Measurements from ENCODE around the gene SPOCK1.

Gene SPOCK1

DNA sequence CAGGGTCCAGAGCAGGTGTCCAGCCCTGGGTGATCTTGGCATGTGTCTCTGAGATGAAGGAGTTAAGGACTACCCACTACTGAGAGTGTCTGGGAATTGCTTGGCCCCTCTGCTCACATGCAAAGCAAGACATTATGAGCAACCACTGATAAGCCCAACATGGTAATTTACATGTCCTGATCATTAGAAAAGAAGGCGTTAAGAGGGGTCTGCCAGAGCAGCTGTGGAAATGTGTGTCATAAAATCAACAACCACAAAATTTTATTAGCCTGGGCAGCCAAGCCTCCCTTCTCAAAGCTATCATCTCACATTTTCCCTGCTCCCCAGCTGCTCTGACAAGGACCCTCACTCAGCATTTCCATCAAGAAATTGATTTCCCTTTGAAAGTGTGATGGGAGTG, 351.0 kb downstream of the SPOCK1 start:
- Histone ChIP-seq H3K9ac (ENCODE audit: low read depth, low read length) (no peak overlapping the region), H3K27me3 (ENCODE audit: control insufficient read depth, insufficient read depth, low read length) (no peaks in the 10 kb centered on the region), H3K36me3 (ENCODE audit: insufficient read depth, low read length) (no peaks in the 10 kb centered on the region), H3K4me1 (ENCODE audit: control insufficient read depth, insufficient read depth, low read length) (peaks cover 47% of the 10 kb centered on the region), H3K4me2 (ENCODE audit: low read length) (peak overlapping the region; percentile 17), H3K9me3 (replicated peaks; ENCODE audit: low read length) (no peaks in the 10 kb centered on the region), H3K4me3 (ENCODE audit: low read length) (no peak overlapping the region)

DNA sequence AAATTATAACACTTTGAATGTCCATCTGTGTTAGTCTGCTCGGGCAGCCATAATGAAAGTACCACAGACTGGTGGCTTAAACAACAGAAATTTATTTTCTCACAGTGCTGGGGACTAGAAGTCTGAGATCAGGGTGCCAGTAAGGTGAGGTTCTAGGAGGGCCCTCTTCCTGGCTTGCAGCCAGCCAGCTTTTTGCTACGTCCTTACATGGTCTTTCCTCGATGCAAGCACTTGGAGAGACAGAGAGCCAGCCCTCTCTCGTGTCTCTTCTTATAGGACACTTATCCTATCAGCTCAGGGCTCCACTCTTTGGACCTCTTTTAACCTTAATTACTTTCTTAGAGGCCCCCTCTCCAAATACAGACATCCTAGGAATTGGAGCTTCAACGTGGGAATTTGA, 351.8 kb downstream of the SPOCK1 start:
- Histone ChIP-seq H3K9me3 (replicated peaks; ENCODE audit: low read length) (no peaks in the 10 kb centered on the region), H3K4me1 (ENCODE audit: control insufficient read depth, insufficient read depth, low read length) (peaks cover 53% of the 10 kb centered on the region)

DNA sequence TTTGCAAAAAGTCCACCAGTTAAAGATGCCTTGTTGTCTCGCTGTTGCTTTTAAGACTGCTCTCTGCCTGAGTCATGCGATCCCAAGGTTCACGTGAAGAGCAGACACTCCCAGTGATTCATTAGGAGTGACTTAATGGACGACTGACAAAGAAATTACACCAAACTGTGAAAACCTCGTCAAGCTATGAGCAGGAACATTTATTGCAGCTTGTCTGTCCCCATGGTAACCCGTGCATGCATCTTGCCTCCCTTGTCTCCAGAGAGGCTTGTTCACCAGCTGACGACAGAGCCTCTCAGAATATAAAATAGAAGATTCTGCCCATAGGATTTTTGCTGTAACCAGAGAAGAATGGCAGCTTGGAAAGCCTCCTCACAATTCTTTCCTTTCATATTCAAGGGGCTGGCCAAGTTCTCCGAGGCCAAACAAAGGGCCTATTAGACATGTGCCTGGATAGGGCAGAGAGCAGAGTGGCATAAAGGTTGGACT, 352.7 kb downstream of the SPOCK1 start:
- peak overlapping the region; percentile 57 for H3K4me3 ChIP-seq (ENCODE audit: low read length)
- peak overlapping the region; percentile 86 for H3K9ac ChIP-seq (ENCODE audit: low read depth, low read length)
- H3K4me1 ChIP-seq (ENCODE audit: control insufficient read depth, insufficient read depth, low read length): peaks cover 62% of the 10 kb centered on the region

More for the DNA sequence above, 351.8 kb downstream of the SPOCK1 start:
- no peaks in the 10 kb centered on the region for H3K27me3 ChIP-seq (ENCODE audit: control insufficient read depth, insufficient read depth, low read length)
- peak overlapping the region; percentile 86 for H3K9ac ChIP-seq (ENCODE audit: low read depth, low read length)
- no peak overlapping the region for H3K4me3 ChIP-seq (ENCODE audit: low read length)
- no peaks in the 10 kb centered on the region for H3K36me3 ChIP-seq (ENCODE audit: insufficient read depth, low read length)
- H3K4me2 ChIP-seq (ENCODE audit: low read length): peak overlapping the region; percentile 77

DNA sequence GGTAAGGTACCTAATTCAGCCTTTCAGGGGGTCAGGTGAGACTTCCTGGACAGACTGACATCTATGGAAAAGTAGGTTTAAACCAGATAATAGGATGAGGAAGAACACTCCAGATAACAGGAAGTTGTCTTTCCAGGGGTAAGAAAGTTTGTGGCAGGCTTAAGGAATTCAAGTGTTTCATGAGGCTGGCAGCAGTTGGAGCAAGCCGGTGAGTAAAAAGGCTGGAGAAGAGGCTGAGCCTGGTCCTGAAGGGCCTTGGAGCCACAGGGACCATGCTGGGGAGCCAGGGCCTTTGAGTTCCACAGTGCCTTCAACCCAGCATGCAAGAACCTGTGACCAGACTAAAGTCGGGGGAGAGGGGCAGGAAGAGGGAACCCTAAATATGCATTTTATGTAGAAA, 353.4 kb downstream of the SPOCK1 start:
- Histone ChIP-seq H3K4me1 (ENCODE audit: control insufficient read depth, insufficient read depth, low read length) (peaks cover 66% of the 10 kb centered on the region), H3K27me3 (ENCODE audit: control insufficient read depth, insufficient read depth, low read length) (no peaks in the 10 kb centered on the region), H3K36me3 (ENCODE audit: insufficient read depth, low read length) (no peaks in the 10 kb centered on the region), H3K4me3 (ENCODE audit: low read length) (peak overlapping the region; percentile 10), H3K4me2 (ENCODE audit: low read length) (peak overlapping the region; percentile 55), H3K9me3 (replicated peaks; ENCODE audit: low read length) (no peaks in the 10 kb centered on the region), H3K9ac (ENCODE audit: low read depth, low read length) (peak overlapping the region; percentile 75)

More for the DNA sequence above, 352.7 kb downstream of the SPOCK1 start:
- peak overlapping the region; percentile 77 for H3K4me2 ChIP-seq (ENCODE audit: low read length)
- H3K9me3 ChIP-seq (replicated peaks; ENCODE audit: low read length): no peaks in the 10 kb centered on the region
- no peaks in the 10 kb centered on the region for H3K27me3 ChIP-seq (ENCODE audit: control insufficient read depth, insufficient read depth, low read length)
- no peaks in the 10 kb centered on the region for H3K36me3 ChIP-seq (ENCODE audit: insufficient read depth, low read length)

DNA sequence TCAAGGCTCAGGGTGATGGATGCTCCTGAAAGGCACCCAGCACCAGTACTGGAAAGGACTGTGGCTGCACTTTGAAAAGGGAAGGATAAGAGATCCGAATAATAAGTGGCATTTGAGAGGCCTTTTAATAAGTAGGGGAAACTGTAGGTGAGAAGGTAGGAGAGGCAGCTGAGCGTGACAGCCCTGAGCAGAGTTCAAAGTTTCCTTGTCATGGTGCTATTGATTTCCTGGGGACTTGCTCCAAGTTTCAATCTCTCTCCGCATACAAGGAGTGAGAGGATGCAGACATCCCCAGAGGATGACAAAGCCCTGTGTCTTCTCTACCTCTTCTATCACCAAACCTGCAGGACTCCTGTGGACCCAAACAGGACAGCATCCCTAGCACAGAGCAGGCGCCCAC, 354.5 kb downstream of the SPOCK1 start:
- H3K4me1 ChIP-seq (ENCODE audit: control insufficient read depth, insufficient read depth, low read length): peaks cover 66% of the 10 kb centered on the region

DNA sequence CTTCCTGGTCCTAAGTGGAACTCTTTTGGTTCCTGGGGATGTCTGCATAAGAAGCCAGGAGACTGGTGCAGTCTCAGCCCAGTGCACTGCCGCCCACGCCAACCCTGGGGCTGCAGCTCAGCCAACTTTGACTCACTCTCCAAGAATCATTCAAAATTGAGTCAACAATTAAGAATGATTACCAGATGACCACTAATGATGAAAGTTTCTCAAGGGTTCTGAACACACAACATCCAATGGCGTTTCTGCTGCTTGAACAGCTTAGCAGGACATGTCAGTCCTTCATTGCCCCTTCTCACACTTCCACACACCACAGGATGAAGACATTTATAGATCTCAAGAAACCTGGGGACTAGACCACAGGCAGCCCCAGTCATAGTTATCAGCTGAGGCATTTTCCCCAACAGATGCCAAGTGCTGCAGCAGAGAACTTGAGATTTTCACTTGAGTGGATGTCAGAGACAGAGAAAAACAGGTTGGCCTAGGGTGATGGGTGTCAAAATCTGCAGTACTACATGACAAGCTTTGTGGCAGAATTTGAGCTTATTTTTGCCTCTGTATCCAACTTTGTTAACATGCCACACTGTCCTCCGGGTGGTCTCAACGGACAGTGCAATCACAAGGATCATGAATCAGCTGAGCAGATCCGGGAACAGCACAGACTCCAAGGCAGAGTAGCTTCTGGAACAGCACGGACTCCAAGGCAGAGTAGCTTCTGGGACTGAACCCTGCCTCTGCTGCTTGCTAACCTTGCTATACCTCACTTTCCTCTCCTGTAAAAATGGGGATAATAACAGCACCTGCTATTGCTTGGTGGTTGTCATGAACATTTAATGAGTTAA, 356.1 kb downstream of the SPOCK1 start:
- Histone ChIP-seq H3K9me3 (replicated peaks; ENCODE audit: low read length) (no peaks in the 10 kb centered on the region), H3K27me3 (ENCODE audit: control insufficient read depth, insufficient read depth, low read length) (no peaks in the 10 kb centered on the region), H3K9ac (ENCODE audit: low read depth, low read length) (peak overlapping the region; percentile 66), H3K36me3 (ENCODE audit: insufficient read depth, low read length) (no peaks in the 10 kb centered on the region), H3K4me1 (ENCODE audit: control insufficient read depth, insufficient read depth, low read length) (peaks cover 55% of the 10 kb centered on the region), H3K4me3 (ENCODE audit: low read length) (peak overlapping the region; percentile 35), H3K4me2 (ENCODE audit: low read length) (peak overlapping the region; percentile 74)

More for the DNA sequence above, 354.5 kb downstream of the SPOCK1 start:
- Histone ChIP-seq H3K4me3 (ENCODE audit: low read length) (no peak overlapping the region), H3K27me3 (ENCODE audit: control insufficient read depth, insufficient read depth, low read length) (no peaks in the 10 kb centered on the region), H3K4me2 (ENCODE audit: low read length) (no peak overlapping the region), H3K36me3 (ENCODE audit: insufficient read depth, low read length) (no peaks in the 10 kb centered on the region), H3K9ac (ENCODE audit: low read depth, low read length) (no peak overlapping the region), H3K9me3 (replicated peaks; ENCODE audit: low read length) (no peaks in the 10 kb centered on the region)

DNA sequence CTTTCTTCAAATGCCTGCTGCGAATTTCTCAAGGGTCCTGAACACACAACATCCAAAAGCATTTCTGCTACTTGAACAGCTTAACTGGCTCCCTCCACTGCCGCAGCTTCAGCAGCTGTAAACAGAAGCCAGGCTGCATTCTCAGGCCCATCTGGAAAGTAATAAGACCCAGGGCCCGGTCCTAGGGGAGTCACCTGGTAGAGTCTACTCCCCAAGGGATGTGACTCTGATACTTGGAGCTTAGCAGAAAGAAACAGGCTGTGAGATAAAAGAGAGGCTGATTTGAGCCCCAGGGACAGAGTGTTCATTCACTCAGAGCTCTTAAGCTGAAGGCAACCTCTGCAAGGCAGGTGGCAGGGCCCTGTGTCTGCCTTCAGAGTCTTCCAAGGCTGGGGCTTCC, 356.8 kb downstream of the SPOCK1 start:
- peaks cover 49% of the 10 kb centered on the region for H3K4me1 ChIP-seq (ENCODE audit: control insufficient read depth, insufficient read depth, low read length)
- H3K4me3 ChIP-seq (ENCODE audit: low read length): peak overlapping the region; percentile 35

DNA sequence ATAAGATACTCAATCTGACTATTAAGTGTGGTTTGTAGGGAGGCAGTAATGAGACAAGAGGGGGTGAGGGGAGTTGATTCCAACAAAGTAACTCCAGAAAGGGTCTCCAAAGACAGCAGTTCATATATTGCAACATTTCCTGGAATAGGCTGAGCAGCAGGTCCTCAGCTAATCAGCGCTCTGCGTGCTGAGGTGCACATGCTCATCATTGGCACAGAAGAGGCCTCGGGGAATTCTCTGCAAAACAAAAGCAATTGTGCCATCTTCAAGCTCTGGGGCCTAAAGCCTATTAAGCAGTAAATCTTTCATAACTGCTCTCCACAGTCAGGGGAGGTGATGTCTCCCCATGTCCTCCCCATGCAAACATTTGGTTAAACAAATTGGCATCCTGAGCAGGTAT, 357.3 kb downstream of the SPOCK1 start:
- H3K36me3 ChIP-seq (ENCODE audit: insufficient read depth, low read length): no peaks in the 10 kb centered on the region
- H3K4me1 ChIP-seq (ENCODE audit: control insufficient read depth, insufficient read depth, low read length): peaks cover 43% of the 10 kb centered on the region
- peak overlapping the region; percentile 66 for H3K9ac ChIP-seq (ENCODE audit: low read depth, low read length)
- H3K4me3 ChIP-seq (ENCODE audit: low read length): no peak overlapping the region
- H3K9me3 ChIP-seq (replicated peaks; ENCODE audit: low read length): no peaks in the 10 kb centered on the region
- H3K27me3 ChIP-seq (ENCODE audit: control insufficient read depth, insufficient read depth, low read length): no peaks in the 10 kb centered on the region
- peak overlapping the region; percentile 74 for H3K4me2 ChIP-seq (ENCODE audit: low read length)

More for the DNA sequence above, 356.8 kb downstream of the SPOCK1 start:
- no peaks in the 10 kb centered on the region for H3K9me3 ChIP-seq (replicated peaks; ENCODE audit: low read length)
- H3K36me3 ChIP-seq (ENCODE audit: insufficient read depth, low read length): no peaks in the 10 kb centered on the region
- H3K27me3 ChIP-seq (ENCODE audit: control insufficient read depth, insufficient read depth, low read length): no peaks in the 10 kb centered on the region
- peak overlapping the region; percentile 74 for H3K4me2 ChIP-seq (ENCODE audit: low read length)
- peak overlapping the region; percentile 66 for H3K9ac ChIP-seq (ENCODE audit: low read depth, low read length)

DNA sequence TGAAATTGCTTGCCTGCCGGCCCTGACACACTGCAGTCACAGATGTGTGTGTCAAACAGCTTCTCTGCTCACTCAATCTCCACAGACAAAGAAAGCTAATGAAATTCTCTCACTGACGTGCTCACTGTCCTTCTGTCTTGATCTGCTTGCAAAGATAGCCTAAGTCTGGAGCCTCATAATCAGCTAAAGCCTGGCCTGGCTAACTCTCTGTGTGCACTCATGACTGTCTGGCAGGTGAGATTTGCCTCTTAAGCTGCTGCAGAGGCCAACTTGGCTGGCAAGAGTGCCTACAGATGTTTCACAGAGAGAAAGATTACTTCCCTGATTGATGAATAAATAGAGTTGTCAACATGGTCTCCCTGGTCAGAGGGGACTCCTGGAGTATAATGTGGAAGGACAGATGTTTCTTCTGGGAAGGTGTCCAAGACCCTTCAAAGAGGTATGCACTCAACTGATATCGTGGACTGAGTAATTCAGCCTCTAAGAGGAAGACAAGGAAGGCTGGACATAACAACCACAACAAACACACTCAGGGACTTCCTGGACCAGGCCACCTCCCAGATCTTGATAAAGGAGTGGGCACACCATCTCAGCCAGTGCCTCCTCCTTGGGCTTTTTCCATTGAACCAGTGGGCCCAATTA, 362.0 kb downstream of the SPOCK1 start:
- H3K4me3 ChIP-seq (ENCODE audit: low read length): no peak overlapping the region
- H3K4me1 ChIP-seq (ENCODE audit: control insufficient read depth, insufficient read depth, low read length): peaks cover 11% of the 10 kb centered on the region

DNA sequence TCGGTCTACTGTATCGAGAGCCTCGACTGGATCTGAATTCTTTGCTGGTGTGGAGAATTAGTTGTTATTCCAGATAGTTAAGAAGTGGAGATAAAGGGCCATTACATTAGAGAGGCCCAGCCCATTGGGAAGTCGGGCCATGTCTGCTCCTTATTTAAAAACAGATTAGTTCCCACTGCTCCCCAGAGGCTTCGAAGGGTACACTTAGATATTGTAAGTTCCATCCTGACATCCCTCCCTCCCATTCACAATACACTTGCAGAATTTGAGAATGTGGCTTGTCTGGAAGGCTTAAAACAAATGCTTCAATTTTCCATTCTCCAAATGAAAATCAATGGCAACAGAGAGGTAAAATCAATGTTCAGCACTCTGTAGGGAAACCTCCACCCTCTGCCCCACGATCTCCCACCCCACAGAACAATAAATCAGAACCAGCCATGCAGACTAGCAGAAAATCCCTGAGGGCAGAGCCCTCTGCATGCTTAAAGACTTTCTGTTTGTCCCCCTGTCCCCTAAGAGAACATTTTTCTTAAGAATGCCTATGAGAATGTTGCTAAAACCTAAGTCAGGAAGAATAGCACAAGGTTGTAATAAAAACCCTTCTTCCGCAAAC, 364.1 kb downstream of the SPOCK1 start:
- H3K4me1 ChIP-seq (ENCODE audit: control insufficient read depth, insufficient read depth, low read length): no peaks in the 10 kb centered on the region
- H3K36me3 ChIP-seq (ENCODE audit: insufficient read depth, low read length): no peaks in the 10 kb centered on the region
- no peak overlapping the region for H3K9ac ChIP-seq (ENCODE audit: low read depth, low read length)
- H3K9me3 ChIP-seq (replicated peaks; ENCODE audit: low read length): no peaks in the 10 kb centered on the region
- no peak overlapping the region for H3K4me3 ChIP-seq (ENCODE audit: low read length)
- no peaks in the 10 kb centered on the region for H3K27me3 ChIP-seq (ENCODE audit: control insufficient read depth, insufficient read depth, low read length)
- no peak overlapping the region for H3K4me2 ChIP-seq (ENCODE audit: low read length)

More for the DNA sequence above, 362.0 kb downstream of the SPOCK1 start:
- Histone ChIP-seq H3K27me3 (ENCODE audit: control insufficient read depth, insufficient read depth, low read length) (no peaks in the 10 kb centered on the region), H3K9ac (ENCODE audit: low read depth, low read length) (no peak overlapping the region), H3K36me3 (ENCODE audit: insufficient read depth, low read length) (no peaks in the 10 kb centered on the region), H3K9me3 (replicated peaks; ENCODE audit: low read length) (no peaks in the 10 kb centered on the region), H3K4me2 (ENCODE audit: low read length) (no peak overlapping the region)

DNA sequence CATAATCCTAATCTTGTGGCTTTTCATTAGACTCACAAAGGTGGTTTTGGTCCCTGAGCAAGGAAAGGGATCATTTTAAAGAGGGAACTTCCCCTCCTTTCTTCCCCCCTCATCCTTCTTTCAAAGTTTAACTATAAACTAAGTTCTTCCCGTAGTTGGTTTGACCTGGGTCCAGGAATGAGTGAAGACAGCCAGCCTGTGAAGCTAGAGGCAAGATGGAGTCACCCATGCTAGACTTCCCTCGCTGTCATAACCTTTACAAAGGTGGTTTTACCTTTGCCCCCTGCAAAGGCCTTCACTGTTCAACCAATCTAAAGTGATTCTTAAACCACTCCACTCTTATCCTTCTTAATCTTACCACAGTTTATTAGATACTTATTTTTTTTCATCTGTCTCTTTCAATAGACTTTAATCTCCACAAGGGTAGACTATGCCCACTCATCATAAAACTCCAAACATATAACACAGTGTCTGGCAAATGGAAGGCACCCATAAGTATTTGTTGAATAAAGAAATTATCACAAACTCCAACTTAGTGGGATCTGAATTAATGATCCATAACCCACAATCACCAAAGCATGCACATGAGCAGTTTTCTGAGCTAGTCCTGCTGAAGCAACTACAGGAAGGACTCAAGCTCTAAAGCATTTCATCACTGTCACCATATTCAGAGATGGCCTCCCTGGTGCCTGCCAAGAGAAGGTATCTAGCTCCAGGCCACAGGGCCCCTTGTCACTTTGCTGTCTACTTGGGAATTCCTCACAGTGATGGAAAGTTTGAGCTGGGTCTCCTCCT, 369.0 kb downstream of the SPOCK1 start:
- Histone ChIP-seq H3K27me3 (ENCODE audit: control insufficient read depth, insufficient read depth, low read length) (no peaks in the 10 kb centered on the region), H3K9me3 (replicated peaks; ENCODE audit: low read length) (no peaks in the 10 kb centered on the region), H3K9ac (ENCODE audit: low read depth, low read length) (no peak overlapping the region), H3K4me1 (ENCODE audit: control insufficient read depth, insufficient read depth, low read length) (no peaks in the 10 kb centered on the region), H3K4me2 (ENCODE audit: low read length) (no peak overlapping the region), H3K36me3 (ENCODE audit: insufficient read depth, low read length) (no peaks in the 10 kb centered on the region), H3K4me3 (ENCODE audit: low read length) (no peak overlapping the region)
